A549 (cell line): ENCODE results near the gene TSACC. TPM values are rescaled to one million over a fixed set of nuclear protein-coding genes. Genes with fewer than 3 reads are reported as not detected.
A peak's percentile ranks its signal among the peaks of the same experiment; 100 is the strongest.

Experiments
- ATAC-seq, 2 experiments: fragments of 200-7000 bp in 1 of 2; fragments of >200 bp in 1 of 2; cut with Nextera tagmentation in 1 of 2; cut with Tn5 transposase in 1 of 2; 3 replicates each; pipeline versions ENCODE4 v1.8.0 to v1.9.1; 2018 to 2020; ENCODE audit warnings: mild to moderate bottlenecking in 1 of 2, moderate library complexity in 1 of 2
- CTCF ChIA-PET: fragments of 300-600 bp; sonication (Branson Sonifier 250); formaldehyde crosslinking; extraction: SDS; loops from one replicate; lab custom pipeline; 2021; ENCODE audit warnings: antibody characterized with exemption, inconsistent platforms; lab: Yijun Ruan, JAX
- POLR2A ChIA-PET: fragments of 350-600 bp; formaldehyde crosslinking; extraction: SDS; loops from one replicate; lab custom pipeline; 2021; ENCODE audit warnings: antibody characterized with exemption, inconsistent platforms; lab: Yijun Ruan, JAX
- DNase-seq, 2 experiments: peaks; one replicate each; pipeline versions ENCODE4 v3.0.0 to v3.0.0-alpha.2; 2011 to 2016; ENCODE audit warnings: low read depth in 1 of 2, low spot score in 1 of 2
- FAIRE-seq: peaks from 2 replicates; lab custom pipeline; 2011; peaks lifted over from hg19 to GRCh38; lab: Jason Lieb, UNC
- H3K27ac ChIP-seq, 2 experiments: fragments of >200 bp; sonication (Bioruptor Twin); formaldehyde crosslinking; 3 replicates each; pipeline ENCODE4 v1.5.1; 2016 to 2017
- H3K4me1 ChIP-seq: fragments of >200 bp; sonication (Bioruptor Twin); formaldehyde crosslinking; 3 replicates; pipeline ENCODE4 v1.6.1; 2016
- H3K4me2 ChIP-seq: fragments of >200 bp; sonication (Bioruptor Twin); formaldehyde crosslinking; 3 replicates; pipeline ENCODE4 v1.6.1; 2016
- H3K4me3 ChIP-seq: fragments of >200 bp; sonication (Bioruptor Twin); formaldehyde crosslinking; 3 replicates; pipeline ENCODE4 v1.5.1; 2016
- H3K9me3 ChIP-seq: fragments of >200 bp; sonication (Bioruptor Twin); formaldehyde crosslinking; 3 replicates; pipeline ENCODE4 v1.6.1; 2016
- CBX2 ChIP-seq: fragments of 200-600 bp; sonication (generic); IDR thresholded peaks from 2 replicates; pipeline ENCODE4 v1.6.1; 2016; ENCODE audit warnings: low read depth, mild to moderate bottlenecking, borderline replicate concordance
- CBX8 ChIP-seq: fragments of 200-600 bp; sonication (generic); IDR thresholded peaks from 2 replicates; pipeline ENCODE4 v1.6.1; 2016
- CHD2 ChIP-seq: fragments of 150-350 bp; IDR thresholded peaks from 2 replicates; pipeline ENCODE4 v1.6.1; 2014; ENCODE audit warnings: low read length; ENCODE audit not compliant: partially characterized antibody
- EHMT2 ChIP-seq: fragments of 200-600 bp; sonication (generic); IDR thresholded peaks from 2 replicates; pipeline ENCODE4 v1.6.1; 2016; ENCODE audit warnings: antibody characterized with exemption, low read depth, mild to moderate bottlenecking, moderate library complexity
- EP300 ChIP-seq, 2 experiments: fragments of >200 bp; sonication (Bioruptor Twin); formaldehyde crosslinking; IDR thresholded peaks; 2 replicates in 1 of 2; 3 replicates in 1 of 2; pipeline ENCODE4 v1.6.1; 2016 to 2017
- FOSB ChIP-seq: fragments of 250-450 bp; sonication (Bioruptor Pico); IDR thresholded peaks from 2 replicates; pipeline ENCODE4 v1.5.0; 2020; ENCODE audit warnings: mild to moderate bottlenecking, moderate library complexity
- FOSL2 ChIP-seq, 2 experiments: fragments of 450-650 bp in 1 of 2; fragments of >200 bp in 1 of 2; sonication (Bioruptor Twin) in 1 of 2; formaldehyde crosslinking; IDR thresholded peaks; 2 replicates each; pipeline versions ENCODE4 v1.5.0 to v1.6.1; 2016 to 2020; ENCODE audit warnings: mild to moderate bottlenecking in 1 of 2, moderate library complexity in 1 of 2
- GATA3 ChIP-seq: IDR thresholded peaks from 2 replicates; pipeline ENCODE4 v1.6.1; 2012; ENCODE audit warnings: borderline replicate concordance
- HDAC2 ChIP-seq: fragments of 200-600 bp; sonication (generic); IDR thresholded peaks from 2 replicates; pipeline ENCODE4 v1.6.1; 2016
- HES2 ChIP-seq: fragments of >200 bp; sonication (Bioruptor Twin); formaldehyde crosslinking; IDR thresholded peaks from 2 replicates; pipeline ENCODE4 v1.6.1; 2016
- HMGXB4 ChIP-seq: fragments of 250-450 bp; sonication (Bioruptor Pico); IDR thresholded peaks from 2 replicates; pipeline ENCODE4 v1.5.0; 2021; ENCODE audit warnings: mild to moderate bottlenecking, moderate library complexity, borderline replicate concordance
- HOXA7 ChIP-seq: fragments of 250-450 bp; sonication (Bioruptor Pico); IDR thresholded peaks from 2 replicates; pipeline ENCODE4 v1.5.0; 2020; ENCODE audit warnings: mild to moderate bottlenecking, moderate library complexity
- HOXB13 ChIP-seq: fragments of 250-450 bp; sonication (Bioruptor Pico); IDR thresholded peaks from 2 replicates; pipeline ENCODE4 v1.5.0; 2020; ENCODE audit warnings: low read depth, mild to moderate bottlenecking, moderate library complexity
- HOXB5 ChIP-seq: fragments of 250-450 bp; sonication (Bioruptor Pico); IDR thresholded peaks from 2 replicates; pipeline ENCODE4 v1.5.0; 2020; ENCODE audit warnings: mild to moderate bottlenecking, moderate library complexity
- KDM1A ChIP-seq: fragments of 200-600 bp; sonication (generic); IDR thresholded peaks from 2 replicates; pipeline ENCODE4 v1.6.1; 2016; ENCODE audit warnings: low read depth, mild to moderate bottlenecking
- MAZ ChIP-seq: fragments of 150-350 bp; IDR thresholded peaks from 2 replicates; pipeline ENCODE4 v1.6.1; 2014; ENCODE audit warnings: antibody characterized with exemption, low read depth, low read length, borderline replicate concordance
- NFE2L2 ChIP-seq: fragments of 150-350 bp; conservative IDR thresholded peaks from 2 replicates; pipeline ENCODE4 v1.6.1; 2014; ENCODE audit warnings: low read length
- PBX3 ChIP-seq: IDR thresholded peaks from 2 replicates; pipeline ENCODE4 v1.6.1; 2012
- PHF8 ChIP-seq: fragments of 200-600 bp; sonication (generic); IDR thresholded peaks from 2 replicates; pipeline ENCODE4 v1.6.1; 2016; ENCODE audit warnings: low read depth, mild to moderate bottlenecking, antibody characterized with exemption, moderate library complexity, borderline replicate concordance
- POLR2A ChIP-seq: IDR thresholded peaks from 2 replicates; pipeline ENCODE4 v1.6.1; 2012; ENCODE audit warnings: mild to moderate bottlenecking, low read length
- RARB ChIP-seq: fragments of 250-450 bp; sonication (Bioruptor Pico); IDR thresholded peaks from 2 replicates; pipeline ENCODE4 v1.8.0; 2021; ENCODE audit warnings: mild to moderate bottlenecking, moderate library complexity
- RNF2 ChIP-seq: fragments of 200-600 bp; sonication (generic); IDR thresholded peaks from 2 replicates; pipeline ENCODE4 v1.6.1; 2016; ENCODE audit warnings: low read depth, mild to moderate bottlenecking, antibody characterized with exemption, moderate library complexity, borderline replicate concordance
- SMC3 ChIP-seq: fragments of >200 bp; sonication (Bioruptor Twin); formaldehyde crosslinking; IDR thresholded peaks from 3 replicates; pipeline ENCODE4 v1.6.1; 2018; ENCODE audit warnings: inconsistent platforms
- TP53 ChIP-seq: fragments of 250-450 bp; sonication (Bioruptor Pico); IDR thresholded peaks from 2 replicates; pipeline ENCODE4 v1.5.0; 2021; ENCODE audit warnings: mild to moderate bottlenecking, moderate library complexity
- ZFP36 ChIP-seq: fragments of 450-650 bp; IDR thresholded peaks from 2 replicates; pipeline ENCODE4 v1.6.1; 2014; ENCODE audit warnings: borderline replicate concordance; ENCODE audit not compliant: partially characterized antibody
- WGBS: methylation state at CpG from one replicate; pipeline ENCODE4 v1.1.6; 2017; ENCODE audit errors: missing lambda C conversion rate; 5-methylcytosine and 5-hydroxymethylcytosine counted together
- polyA plus RNA-seq, 4 experiments: library from polyadenylated mRNA; depleted of rRNA in 3 of 4; stranded (reverse); fragments of >200 nt; fragmentation: RNase III in 1 of 4; extraction: RNeasy Plus Mini Kit Qiagen cat#74134 plus additional on column Dnase treatment in 1 of 4; gene quantifications; 2 replicates in 3 of 4; 3 replicates in 1 of 4; pipeline ENCODE4 v1.2.3, GENCODE V29; 2011 to 2017

TSACC gene
- polyA plus RNA-seq, 2 of the 4 experiments (the other 2 are of a cell fraction), result 2.6 to 3.9 TPM

GRCh38 chr1:156295391-156295947 lies 42.9 kb upstream of the TSACC start, which contains the start of gene GLMP (continued):
- no peak for TF ChIP-seq CBX2
- TF ChIP-seq KDM1A, result no peak
- TF ChIP-seq RNF2, result no peak
- TF ChIP-seq TP53 (CRISPR knock-in tag), result no peak
- TF ChIP-seq NFE2L2, result no peak
- no peak for TF ChIP-seq HOXB5
- TF ChIP-seq HDAC2, result no peak
- TF ChIP-seq GATA3, result no peak
- no peak for TF ChIP-seq EP300 (IDR thresholded peaks at IDR 0.05)
- TF ChIP-seq HES2, result no peak
- 0 out of 2 replicates have a peak, but pooled peaks have one; percentile 18 for TF ChIP-seq PHF8
- TF ChIP-seq HOXA7 (CRISPR knock-in tag), result no peak
- no peak for TF ChIP-seq FOSL2 (IDR thresholded peaks at IDR 0.05)
- TF ChIP-seq FOSL2 (CRISPR knock-in tag; IDR thresholded peaks at IDR 0.05), result no peak
- TF ChIP-seq RARB (CRISPR knock-in tag), result no peak
- TF ChIP-seq FOSB, result no peak
- TF ChIP-seq CBX8, result no peak
- no peak for TF ChIP-seq CHD2

- ATAC-seq (0 out of 6 replicates have a peak, but pooled peaks of 1 of the 2 experiments have one; percentile 11), DNase-seq (no peak), FAIRE-seq (no peak)
- H3K4me3 ChIP-seq, result no peak within 1 kb of the TSS
- POLR2A ChIA-PET, result no interaction called here
- CTCF ChIA-PET, result interaction anchor here (0.6 to 1.8 kb wide), 6 partner anchors 9 to 1048 kb away, joined by 3 to 10 read pairs (median 4); no protein-coding TSS in a partner anchor
- no peaks in the 10 kb centered on the region for H3K9me3 ChIP-seq
- 94% methylated on average over 15 of the region's 19 CpGs for WGBS
- peaks cover 4% of the 10 kb centered on the region; the same call in 1 of the 3 replicates for H3K4me1 ChIP-seq
- H3K27ac ChIP-seq, result no peak within 1 kb of the TSS
- H3K4me2 ChIP-seq, result no peak within 1 kb of the TSS
- TF ChIP-seq PHF8, result no peak
- TF ChIP-seq HMGXB4 (CRISPR knock-in tag), result no peak
- no peak for TF ChIP-seq SMC3
- TF ChIP-seq HOXB5, result no peak
- no peak for TF ChIP-seq EHMT2
- no peak for TF ChIP-seq ZFP36
- no peak for TF ChIP-seq HOXB13
- no peak for TF ChIP-seq PBX3
- TF ChIP-seq MAZ, result no peak
- TF ChIP-seq POLR2A, result no peak
- no peak for TF ChIP-seq FOSB
- TF ChIP-seq, all 56 proteins: peak for 0
These were observed 39.4 kb upstream of the TSACC start, which contains the start of gene VHLL for GRCh38 chr1:156298852-156299357. TSS of gene VHLL (minus strand) at chr1:156299307. CDS start at chr1:156299189, 118 bp downstream.
